Right atrium auricular region (tissue), 2 donors: Measurements from ENCODE around the gene NR6A1. TPM values are rescaled to one million over a fixed set of nuclear protein-coding genes. Genes with fewer than 3 reads are reported as not detected.

Source experiments
- DNase-seq: peaks from one replicate; pipeline ENCODE4 v3.0.0-alpha.2; 2019; ENCODE audit warnings: low spot score
- H3K27ac ChIP-seq, 2 donors: fragments of 200-600 bp; sonication (generic); 1 replicate in 1 of 2; 2 replicates in 1 of 2; pipeline ENCODE4 v1.5.1; 2016 to 2019
- H3K27me3 ChIP-seq, 2 donors: fragments of 200-600 bp; sonication (generic); one replicate each; pipeline versions ENCODE4 v1.5.1 to v1.6.0; 2017 to 2019
- H3K36me3 ChIP-seq: fragments of 200-600 bp; sonication (generic); one replicate; pipeline ENCODE4 v1.5.1; 2016
- H3K4me1 ChIP-seq, 2 donors: fragments of 200-600 bp; sonication (generic); one replicate each; pipeline versions ENCODE4 v1.5.1 to v1.6.0; 2017 to 2019
- H3K4me3 ChIP-seq, 2 donors: fragments of 200-600 bp; sonication (generic); 1 replicate in 1 of 2; 2 replicates in 1 of 2; pipeline ENCODE4 v1.5.1; 2017 to 2019; ENCODE audit warnings: mild to moderate bottlenecking in 1 of 2, moderate library complexity in 1 of 2
- H3K9me3 ChIP-seq, 2 donors: fragments of 200-600 bp; sonication (generic); one replicate each; pipeline ENCODE4 v1.5.1; 2019
- CTCF ChIP-seq, 2 donors: fragments of 200-600 bp; sonication (generic); IDR thresholded peaks; one replicate each; pipeline ENCODE4 v1.5.1; 2019; ENCODE audit warnings: antibody characterized with exemption in 2 of 2
- total RNA-seq, 2 donors: library from RNA; depleted of rRNA; stranded (reverse); fragments of >200 nt; gene quantifications; one replicate each; pipeline ENCODE4 v1.1.0, GENCODE V29; 2016

NR6A1 gene
- total RNA-seq, 2 donors from 2014 or later, result 1.9 to 2.6 TPM

GRCh38 chr9:124535846-124536245 lies 235.3 kb downstream of the NR6A1 start:
- Histone ChIP-seq H3K27me3 (no peaks in the 10 kb centered on the region), H3K4me3 (no peak overlapping the region), H3K9me3 (no peaks in the 10 kb centered on the region), H3K36me3 (no peaks in the 10 kb centered on the region), H3K27ac (no peak overlapping the region), H3K4me1 (no peaks in the 10 kb centered on the region)
- TF ChIP-seq CTCF (IDR thresholded peaks at IDR 0.05), result no peak
- DNase-seq, result no peak

DNA sequence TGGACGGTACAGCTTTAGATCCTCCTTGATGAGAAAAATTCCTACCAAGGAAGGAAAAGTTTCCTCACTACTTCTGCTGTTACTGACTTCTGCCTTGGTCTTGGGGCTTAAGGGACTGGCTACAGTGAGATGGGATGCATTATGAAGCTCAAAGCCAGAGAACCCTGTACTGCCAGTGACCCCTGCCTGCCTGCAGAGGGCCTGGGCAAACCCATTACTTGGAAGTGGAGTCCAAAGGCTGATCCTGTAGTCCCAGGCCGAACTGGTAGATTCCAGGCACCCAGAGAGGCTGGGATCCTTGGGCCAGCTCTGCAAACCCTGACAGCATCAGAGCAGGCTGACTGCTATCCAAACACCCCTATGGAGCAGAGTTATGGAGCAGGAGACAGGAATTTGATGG lies 238.2 kb downstream of the NR6A1 start:
- Histone ChIP-seq H3K4me3 (no peak overlapping the region), H3K4me1 (no peaks in the 10 kb centered on the region), H3K27ac (no peak overlapping the region), H3K27me3 (no peaks in the 10 kb centered on the region), H3K9me3 (no peaks in the 10 kb centered on the region), H3K36me3 (no peaks in the 10 kb centered on the region)
- no peak for DNase-seq
- TF ChIP-seq CTCF (IDR thresholded peaks at IDR 0.05), result no peak

- no peak for TF ChIP-seq CTCF (IDR thresholded peaks at IDR 0.05)
- no peaks in the 10 kb centered on the region for H3K27me3 ChIP-seq
- H3K4me1 ChIP-seq, result peaks cover 0 to 5% of the 10 kb centered on the region in 2 donors
- H3K4me3 ChIP-seq, result no peak overlapping the region
- DNase-seq, result no peak
- H3K36me3 ChIP-seq, result no peaks in the 10 kb centered on the region
- H3K27ac ChIP-seq, result no peak overlapping the region
- no peaks in the 10 kb centered on the region for H3K9me3 ChIP-seq
Observed at GRCh38 chr9:124531115-124531514, 240.0 kb downstream of the NR6A1 start.

GRCh38 chr9:124530246-124530645 lies 240.9 kb downstream of the NR6A1 start:
- no peak for TF ChIP-seq CTCF (IDR thresholded peaks at IDR 0.05)
- no peak for DNase-seq
- no peak overlapping the region for H3K27ac ChIP-seq
- no peaks in the 10 kb centered on the region for H3K27me3 ChIP-seq
- no peaks in the 10 kb centered on the region for H3K9me3 ChIP-seq
- peaks cover 0 to 5% of the 10 kb centered on the region in 2 donors for H3K4me1 ChIP-seq
- H3K36me3 ChIP-seq, result no peaks in the 10 kb centered on the region
- H3K4me3 ChIP-seq, result no peak overlapping the region

GRCh38 chr9:124527781-124528180 lies 243.3 kb downstream of the NR6A1 start:
- Histone ChIP-seq H3K9me3 (no peaks in the 10 kb centered on the region), H3K4me3 (no peak overlapping the region), H3K4me1 (peaks cover 0 to 5% of the 10 kb centered on the region in 2 donors), H3K27me3 (no peaks in the 10 kb centered on the region), H3K27ac (no peak overlapping the region), H3K36me3 (no peaks in the 10 kb centered on the region)
- no peak for TF ChIP-seq CTCF (IDR thresholded peaks at IDR 0.05)
- no peak for DNase-seq

DNA sequence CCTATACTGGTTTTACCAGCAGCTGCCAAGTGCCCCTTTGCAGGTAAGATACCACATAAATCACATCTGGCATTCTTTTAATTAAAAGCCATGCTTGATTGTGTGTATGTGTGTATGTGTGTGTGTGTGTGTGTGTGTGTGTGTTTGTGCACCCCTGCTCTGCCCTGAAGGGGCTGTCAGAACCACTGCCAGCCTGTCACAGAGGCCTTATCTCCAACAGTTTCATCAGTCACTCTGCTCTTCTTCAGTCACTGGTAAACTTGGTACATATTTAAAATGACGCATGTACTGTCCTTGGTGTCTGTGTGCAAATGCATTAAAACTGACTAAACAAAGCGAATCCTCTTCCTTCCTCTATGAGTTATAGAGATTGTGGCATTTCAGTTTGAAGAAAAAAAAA lies 244.9 kb downstream of the NR6A1 start:
- H3K27me3 ChIP-seq, result no peaks in the 10 kb centered on the region
- no peaks in the 10 kb centered on the region for H3K9me3 ChIP-seq
- DNase-seq, result no peak
- TF ChIP-seq CTCF (IDR thresholded peaks at IDR 0.05), result no peak
- peaks cover 0 to 5% of the 10 kb centered on the region in 2 donors for H3K4me1 ChIP-seq
- no peak overlapping the region for H3K4me3 ChIP-seq
- no peaks in the 10 kb centered on the region for H3K36me3 ChIP-seq
- no peak overlapping the region for H3K27ac ChIP-seq
